Activated CD4-positive, CD25-positive, alpha-beta regulatory T cell treated with anti-CD3 and anti-CD28 coated beads, Interleukin-2, amount 50 U/mL, for 16 hours (primary cell): Measurements from ENCODE around the gene PJA1.

Experiments
- DNase-seq: peaks from one replicate; pipeline ENCODE4 v3.0.0-alpha.2; 2020; ENCODE audit warnings: low read depth, low spot score

Gene PJA1

GRCh38 chrX:69116077-69116476 lies 49.2 kb downstream of the PJA1 start:
- DNase-seq, result no peak

DNA sequence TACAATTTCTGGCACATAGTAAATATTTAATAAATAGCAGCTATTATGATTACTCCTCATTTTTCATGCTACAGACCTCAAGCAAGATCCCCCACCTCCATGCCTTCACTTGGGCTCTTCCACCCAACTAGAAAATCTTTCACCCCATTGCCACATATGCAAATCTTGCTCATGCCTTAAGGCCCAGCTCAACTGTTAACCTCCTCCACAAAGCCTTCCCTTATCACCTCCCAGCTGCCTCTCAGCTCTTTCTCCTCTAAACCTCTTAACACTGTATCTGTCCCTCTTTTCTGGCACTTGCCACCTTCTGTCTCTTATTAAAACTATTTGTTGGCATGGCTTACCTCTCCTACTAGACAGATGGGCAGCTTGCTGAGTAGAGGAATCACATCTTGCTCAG lies 51.5 kb downstream of the PJA1 start:
- no peak for DNase-seq
